SW480 (cell line): Measurements from ENCODE around the gene SLC31A1.
"Not testable (repeated sequence)": the region's sequence is repeated elsewhere in the genome, so short reads cannot be mapped to it uniquely, and the experiment has no call there.

Experiments used
- DNase-seq: peaks from one replicate; pipeline ENCODE4 v3.0.0-alpha.2; 2016; ENCODE audit warnings: low spot score

Gene SLC31A1

DNA sequence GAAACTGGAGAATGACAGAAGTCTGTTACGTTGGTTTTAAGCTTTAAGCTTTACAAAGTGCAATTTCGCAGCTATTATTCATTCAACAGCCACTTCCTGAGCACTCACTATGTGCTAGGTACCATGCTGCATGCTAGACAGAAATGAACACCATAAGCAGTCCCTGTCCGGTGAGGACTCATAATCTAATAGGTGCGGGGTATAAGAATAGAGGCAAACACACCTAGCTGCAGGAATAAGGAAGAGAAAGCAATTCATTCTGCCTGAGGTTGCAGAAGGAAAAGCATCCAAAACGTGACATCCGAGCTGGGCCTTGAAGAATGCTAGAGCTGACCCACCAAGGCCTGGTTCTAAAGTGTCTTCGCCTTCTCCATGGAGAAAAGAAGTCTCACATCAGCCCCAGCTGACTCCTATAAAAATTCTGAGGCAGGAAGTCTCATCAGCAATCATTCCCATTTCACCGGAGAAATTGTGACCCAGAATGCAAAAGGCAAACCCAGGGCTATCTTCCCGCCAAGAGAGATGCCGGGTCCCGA lies 809 bp upstream of the SLC31A1 start:
- DNase-seq = peak; percentile 9

DNA sequence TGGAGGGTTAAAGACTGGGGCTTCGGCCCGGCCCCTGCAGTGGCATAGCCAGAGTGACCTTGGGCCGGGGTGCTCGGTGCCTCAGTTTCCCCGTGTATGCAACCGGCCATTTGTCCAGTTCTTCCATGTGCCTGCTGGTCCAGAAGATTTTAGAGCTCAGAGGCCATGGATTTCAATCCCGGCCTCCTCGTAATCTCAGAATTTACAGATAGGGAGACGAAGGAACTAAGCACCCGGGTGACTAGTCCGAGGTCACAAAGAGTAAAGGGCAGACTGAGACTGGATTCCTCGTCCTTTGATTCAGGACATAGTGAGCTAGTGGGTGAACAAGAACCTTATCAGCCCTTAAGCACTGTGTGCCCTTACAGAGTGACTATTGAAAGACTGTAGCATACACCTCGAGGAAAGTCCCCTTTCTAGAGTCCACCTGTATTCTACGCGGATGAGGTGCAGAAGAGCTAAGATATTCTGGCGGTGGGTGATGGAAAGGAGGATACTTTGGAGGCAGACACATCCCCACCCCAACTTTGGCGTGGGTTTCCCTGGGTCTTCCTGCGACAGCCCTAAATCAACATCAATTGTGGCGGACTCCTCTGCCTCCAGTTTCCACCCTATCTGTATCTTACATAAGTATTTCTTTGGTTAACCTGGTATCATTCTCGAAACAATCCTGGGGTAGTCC lies 597 bp downstream of the SLC31A1 start:
- peak; percentile 26 for DNase-seq

DNA sequence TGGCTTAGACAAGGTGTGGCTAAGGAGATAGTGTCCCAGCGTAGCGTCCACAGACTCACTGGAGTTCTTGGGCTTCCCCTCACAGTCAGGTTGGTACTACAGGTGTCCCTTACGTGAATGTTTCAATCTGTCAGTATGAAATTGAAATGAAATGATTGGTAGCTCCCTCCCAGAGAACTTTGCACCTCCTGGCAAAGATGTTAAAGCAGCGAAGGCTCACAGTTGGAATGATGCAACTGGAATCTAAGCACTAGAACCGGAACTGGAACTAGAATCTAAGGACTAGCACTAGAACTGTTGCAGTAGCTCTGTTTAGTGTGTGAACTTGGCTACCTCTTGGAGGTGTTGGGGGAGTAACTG lies 1.1 kb downstream of the SLC31A1 start:
- peak; percentile 25 for DNase-seq

DNA sequence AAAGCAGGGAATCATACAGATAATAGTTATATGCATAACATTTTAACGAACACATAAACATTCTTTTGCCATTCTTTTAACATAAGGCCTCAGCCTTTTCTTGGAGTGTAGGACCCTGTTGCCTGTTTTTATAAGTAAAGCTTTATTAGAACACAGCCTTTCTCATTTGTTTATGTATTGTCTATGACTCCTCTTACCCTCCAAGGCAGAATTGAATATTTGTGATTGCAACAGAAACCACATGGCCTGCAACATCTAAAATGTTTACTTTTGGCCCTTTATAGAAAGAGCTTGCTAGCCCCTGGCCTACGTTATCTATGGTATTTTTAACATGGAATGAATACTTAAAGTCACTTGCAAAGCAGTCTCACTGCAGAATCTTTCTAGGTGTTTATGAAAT lies 2.6 kb downstream of the SLC31A1 start:
- no peak for DNase-seq

DNA sequence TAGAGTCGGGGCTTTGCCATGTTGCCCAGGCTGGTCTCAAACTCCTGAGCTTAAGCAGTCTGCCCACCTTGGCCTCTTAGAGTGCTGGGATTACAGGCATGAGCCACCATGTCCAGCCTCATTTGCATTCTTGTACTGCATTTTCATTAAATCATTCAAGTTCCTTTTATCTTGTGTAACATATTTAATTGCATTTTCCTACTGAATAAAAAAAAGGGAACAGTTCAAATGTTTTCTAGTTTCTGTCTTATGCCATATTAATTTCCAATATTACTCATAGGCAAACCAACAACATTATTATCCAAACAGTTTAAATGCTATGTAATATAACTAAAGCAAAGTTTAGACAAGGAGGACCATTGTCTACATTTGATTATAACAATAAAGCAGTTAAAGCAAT lies 6.1 kb downstream of the SLC31A1 start:
- DNase-seq = no peak

DNA sequence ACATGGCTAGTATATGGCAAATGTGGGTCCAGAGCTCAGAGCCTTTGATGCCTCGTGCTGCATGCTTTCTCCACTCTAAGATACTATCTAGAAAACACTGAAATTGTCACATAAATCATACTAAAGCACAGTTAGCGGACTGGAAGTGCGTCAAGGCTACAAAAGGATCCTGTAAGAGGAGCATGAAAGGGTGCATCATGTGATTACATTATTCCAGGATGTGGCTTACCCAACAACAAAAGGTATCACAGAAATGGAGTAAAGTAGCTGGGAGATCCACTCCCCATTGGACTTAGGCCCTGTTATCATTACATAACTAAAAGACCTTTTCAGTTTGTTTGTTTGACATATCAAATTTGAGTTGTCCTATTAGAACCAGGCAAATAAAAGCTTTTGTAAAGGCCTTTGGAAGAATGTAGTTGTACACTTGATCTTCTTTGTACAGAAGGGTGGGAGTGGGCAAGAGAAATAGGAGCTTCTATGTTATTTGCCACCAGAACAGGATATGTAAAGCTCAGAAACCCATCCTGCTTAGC lies 6.9 kb downstream of the SLC31A1 start:
- DNase-seq = peak; percentile 44

DNA sequence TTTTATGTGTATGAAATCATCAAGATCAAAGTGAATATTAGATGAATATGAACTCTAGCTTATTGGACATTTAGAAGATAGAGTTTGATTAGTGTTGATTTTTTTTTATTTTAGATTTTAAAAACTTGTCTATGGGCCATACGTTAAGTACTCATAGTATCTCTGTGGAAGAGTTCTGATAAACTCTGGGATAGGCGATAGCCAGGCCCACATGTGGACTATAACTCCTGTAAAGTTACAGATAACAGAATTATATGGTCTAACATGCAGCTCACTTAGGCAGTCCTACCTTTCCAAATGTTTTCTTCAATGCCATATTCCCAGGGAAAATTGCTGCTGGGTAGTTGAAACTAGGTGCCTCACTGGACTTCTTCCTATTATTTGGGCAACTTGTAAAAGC lies 10.4 kb downstream of the SLC31A1 start:
- no peak for DNase-seq

DNA sequence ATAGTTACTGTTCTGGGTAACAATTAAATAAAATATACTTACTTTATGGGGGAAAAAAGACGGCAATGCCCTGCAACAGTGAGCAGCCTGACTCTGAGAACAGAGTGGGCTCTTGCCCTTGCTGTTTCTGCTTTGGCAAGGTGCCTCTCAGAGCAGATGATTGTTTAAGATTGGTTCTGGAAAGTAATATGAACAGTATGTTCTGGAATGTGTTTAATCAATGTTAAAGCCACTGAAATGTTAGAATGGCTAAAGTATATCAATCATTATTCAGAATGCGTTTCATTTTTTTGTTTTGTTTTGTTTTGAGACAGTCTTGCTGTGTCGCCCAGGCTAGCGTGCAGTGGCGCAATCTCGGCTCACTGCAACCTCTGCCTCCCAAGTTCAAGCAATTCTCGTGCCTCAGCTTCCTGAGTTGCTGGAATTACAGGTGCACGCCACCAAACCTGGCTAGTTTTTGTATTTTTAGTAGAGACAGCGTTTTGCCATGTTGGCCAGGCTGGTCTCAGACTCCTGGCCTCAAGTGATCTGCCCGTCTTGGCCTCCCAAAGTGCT lies 14.4 kb downstream of the SLC31A1 start:
- DNase-seq = not testable (repeated sequence)

DNA sequence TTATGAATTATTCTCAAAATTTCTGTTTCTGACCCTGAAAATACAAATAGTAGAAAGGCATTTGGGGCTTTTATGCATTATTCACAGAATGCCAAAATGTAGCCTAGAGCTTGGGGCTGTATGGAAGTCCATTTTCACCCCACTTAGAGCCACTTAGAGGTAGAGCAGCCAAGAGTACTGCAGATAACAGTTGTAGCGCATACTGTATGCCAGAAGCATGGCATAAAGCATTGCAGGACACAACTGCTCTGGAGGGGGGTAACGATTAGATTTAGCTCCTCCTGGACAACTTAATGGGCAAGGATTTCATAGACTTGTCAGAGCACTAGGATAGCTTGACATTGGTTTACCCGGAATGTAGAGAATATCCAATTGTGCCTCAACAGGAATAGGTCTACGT lies 15.7 kb downstream of the SLC31A1 start:
- DNase-seq = no peak

DNA sequence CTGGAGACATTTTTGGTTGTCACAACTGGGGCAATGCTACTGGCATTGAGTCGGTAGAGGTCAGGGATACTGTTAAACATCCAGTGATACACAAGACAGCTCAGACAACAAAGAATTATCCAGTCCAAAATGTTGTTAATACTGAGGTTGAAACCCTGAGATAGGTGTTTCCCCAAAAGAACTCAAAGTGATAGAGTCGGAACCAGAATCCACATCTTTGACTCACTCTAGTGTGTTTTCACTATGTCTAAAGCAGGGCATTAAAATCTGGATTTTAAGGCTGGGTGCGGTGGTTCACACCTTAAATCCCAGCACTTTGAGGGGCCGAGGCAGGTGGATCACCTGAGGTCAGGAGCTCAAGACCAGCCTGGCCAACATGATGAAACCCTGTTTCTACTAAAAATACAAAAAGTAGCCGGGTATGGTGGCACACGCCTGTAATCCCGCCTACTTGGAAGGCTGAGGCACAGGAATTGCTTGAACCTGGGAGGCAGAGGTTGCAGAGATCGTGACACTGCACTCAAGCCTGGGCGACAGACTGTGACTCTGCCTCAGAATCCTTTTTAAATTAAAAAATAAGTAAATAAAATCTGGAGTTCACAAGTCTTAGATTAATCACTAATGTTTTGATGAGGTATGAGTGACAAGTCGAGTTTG lies 17.0 kb downstream of the SLC31A1 start:
- no peak for DNase-seq

DNA sequence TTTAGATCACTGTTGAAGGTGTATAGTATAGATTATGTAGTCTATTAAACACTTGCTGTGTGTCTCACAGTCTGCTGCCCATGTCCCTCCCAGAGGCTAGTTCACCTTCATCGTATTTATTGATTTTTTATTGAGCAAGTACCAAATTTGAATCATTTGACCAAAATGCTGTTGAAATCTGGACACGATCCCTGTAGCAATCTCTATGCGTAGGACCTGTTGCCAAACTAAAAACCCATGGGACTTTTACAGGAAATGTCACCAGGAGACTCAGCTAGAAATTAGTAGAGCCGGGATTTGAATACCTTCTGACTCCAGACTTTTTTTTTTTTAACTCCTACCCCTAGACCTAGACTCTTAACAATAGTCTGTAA lies 17.5 kb downstream of the SLC31A1 start:
- DNase-seq = no peak

DNA sequence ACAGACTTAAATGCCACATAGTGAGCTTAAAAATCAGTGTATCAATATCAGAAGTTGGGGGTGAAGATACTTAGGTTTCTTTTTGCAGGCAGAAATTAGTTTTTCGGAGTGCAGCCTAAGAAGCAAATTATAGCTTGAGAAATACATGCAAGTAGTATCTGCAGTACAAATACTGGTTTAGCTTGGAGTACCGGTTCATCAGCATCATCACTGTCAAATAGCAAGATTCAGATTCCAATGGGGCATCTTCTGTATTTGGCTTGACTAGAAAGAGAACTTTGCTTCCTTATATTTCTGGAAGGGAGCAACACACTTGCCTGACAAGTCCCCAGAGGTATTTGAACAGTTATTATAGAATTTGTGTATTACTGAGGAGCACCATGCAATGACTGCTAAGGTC lies 19.8 kb downstream of the SLC31A1 start:
- DNase-seq = no peak

DNA sequence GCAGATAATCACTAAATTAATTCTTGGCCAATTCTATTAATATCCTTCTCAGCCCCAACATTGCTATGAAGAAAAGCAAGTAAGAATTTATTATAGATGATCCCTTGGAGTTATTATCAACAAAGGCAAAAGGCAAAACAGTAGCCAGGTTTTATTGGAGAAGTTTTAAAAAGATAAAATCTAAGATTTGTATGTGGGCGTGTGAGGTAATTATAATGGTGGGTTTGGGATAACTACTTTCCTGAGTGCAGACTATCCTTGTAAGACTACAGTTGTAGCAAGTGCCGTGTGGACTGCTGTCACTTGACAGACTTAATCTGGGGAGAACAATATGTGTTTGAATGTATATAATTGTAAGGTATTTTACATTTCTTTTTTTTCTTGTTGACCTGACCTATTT lies 23.2 kb downstream of the SLC31A1 start:
- DNase-seq = no peak

DNA sequence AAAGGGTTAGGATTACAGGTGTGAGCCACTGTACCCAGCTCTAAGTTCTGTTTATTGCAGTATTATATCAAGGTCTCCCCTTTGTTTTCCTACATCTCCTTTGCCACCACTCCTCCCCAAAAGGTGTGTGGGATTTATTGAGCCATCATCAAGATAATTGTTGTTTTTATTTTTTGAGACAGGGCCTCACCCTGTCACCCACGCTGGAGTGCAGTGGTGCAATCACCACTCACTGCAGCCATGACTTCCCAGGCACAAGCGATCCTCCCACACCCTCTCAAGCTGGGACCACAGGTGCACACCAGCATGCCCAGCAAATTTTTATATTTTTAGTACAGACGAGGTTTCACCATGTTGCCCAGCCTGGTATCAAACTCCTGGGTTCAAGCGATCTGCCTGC lies 24.6 kb downstream of the SLC31A1 start:
- DNase-seq = no peak

DNA sequence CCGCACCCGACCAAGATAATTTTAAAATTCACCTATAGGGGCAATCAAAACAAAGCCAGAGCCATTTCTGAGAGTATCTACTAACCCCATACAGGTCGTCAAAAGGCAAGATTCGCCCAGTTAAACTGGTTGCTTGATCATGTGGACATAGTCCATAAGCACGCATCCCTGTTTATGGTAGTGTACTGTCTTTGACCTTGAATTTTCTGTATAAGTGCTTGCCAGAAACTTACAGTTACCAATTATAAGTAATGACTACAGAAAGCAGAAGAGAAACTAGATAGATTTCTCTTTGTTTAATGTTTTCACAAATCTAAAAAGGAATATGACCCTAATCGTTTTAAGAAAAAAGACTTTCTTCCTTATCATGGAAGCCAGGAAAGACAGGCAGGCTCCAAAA lies 25.6 kb downstream of the SLC31A1 start:
- DNase-seq = no peak

DNA sequence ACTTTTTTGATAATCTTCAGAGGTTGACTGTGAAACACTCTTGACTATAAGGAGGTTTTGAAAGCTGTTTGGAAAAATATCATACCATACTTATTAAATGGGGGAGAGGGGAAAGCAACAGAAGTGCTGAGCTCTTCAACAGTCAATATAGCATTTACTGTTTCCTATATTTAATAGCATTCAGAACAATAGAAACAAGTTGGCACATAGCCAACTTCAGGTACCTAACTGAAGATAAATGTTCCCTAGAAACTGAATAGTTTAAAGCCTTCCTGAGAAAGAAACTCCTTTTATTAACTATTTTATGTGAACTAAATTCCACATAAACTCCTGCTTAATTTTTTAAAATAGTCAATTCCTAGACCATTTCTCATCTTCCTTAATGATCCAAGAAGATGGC lies 26.3 kb downstream of the SLC31A1 start:
- DNase-seq = no peak

DNA sequence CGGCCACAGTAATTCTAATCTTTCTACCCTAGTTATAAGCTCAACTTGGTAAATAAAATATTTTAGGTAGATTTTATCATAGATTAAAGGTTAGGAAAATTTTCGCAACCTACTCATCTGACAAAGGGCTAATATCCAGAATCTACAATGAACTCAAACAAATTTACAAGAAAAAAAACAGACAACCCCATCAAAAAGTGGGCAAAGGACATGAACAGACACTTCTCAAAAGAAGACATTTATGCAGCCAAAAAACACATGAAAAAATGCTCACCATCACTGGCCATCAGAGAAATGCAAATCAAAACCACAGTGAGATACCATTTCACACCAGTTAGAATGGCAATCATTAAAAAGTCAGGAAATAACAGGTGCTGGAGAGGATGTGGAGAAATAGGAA lies 28.3 kb downstream of the SLC31A1 start:
- DNase-seq = not testable (repeated sequence)

DNA sequence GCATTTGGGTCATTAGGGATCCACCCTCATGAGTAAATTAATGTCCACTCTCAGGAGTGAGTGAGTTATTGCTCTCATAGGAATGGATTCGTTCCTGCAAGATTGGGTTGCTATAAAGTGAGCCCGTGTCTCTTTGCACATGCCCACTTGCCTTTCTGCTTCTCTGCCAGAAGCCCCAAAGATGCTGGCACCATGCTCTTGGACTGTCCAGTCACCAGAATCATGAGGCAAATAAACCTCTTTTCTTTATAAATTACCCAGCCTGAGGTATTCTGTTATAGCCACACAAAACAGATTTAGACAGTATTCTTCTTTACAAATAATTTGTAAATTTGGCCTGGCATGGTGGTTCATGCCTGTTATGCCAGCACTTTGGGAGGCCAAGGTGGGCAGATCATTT lies 29.5 kb downstream of the SLC31A1 start:
- DNase-seq = no peak

DNA sequence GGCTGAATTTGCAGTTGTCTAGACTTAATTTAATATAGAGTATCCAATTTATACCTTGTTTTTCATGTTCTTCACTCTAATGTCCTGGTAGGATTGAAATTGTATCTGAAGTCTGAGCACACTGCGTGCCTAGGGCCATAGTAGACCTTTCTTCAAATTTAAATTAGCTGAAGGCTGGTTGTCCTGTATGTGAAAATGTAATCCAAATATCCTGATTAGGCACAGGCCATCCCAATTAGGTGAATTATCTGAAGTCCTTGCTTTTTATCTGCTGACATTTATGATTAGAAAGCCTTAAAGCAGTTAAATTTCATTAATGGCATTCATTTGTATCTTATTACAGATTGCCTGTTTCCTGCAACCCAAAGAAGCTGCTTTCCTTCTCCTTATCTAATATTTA lies 33.6 kb downstream of the SLC31A1 start:
- no peak for DNase-seq

DNA sequence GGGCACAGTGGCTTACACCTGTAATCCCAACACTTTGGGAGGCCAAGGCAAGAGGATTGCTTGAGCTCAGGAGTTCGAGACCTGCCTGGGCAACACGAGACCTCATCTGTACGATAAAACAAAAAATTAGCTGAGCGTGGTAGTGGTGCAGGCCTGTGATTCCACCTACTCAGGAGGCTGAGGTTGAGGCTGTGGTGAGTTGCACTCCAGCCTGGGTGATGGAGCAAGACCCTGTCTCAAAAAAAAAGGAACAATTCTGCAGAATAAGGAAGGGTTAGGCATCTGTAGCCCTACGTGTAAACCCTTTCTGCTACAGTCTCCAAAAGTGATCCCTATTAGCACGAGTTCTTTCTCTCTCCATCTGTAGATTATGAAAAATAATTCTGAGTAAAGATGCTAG lies 34.1 kb downstream of the SLC31A1 start:
- DNase-seq = no peak

DNA sequence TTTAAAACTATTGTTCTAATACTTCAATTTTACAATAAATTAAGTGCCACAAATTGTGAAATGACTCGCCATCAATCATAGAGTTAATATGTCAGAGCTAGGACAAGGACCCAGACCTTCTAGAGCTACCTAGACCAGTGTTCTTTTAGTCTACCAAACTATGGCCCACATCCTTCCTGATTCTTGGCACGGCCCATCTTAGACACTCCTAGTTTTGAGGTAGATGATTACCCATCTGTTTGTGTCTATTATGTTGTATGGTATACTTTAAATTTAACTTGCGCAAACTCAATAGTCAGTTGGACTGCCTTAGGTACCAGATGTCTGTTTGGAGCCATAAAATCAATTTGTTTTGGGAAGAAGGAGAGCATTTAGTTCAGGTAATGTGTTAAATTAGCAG lies 36.5 kb downstream of the SLC31A1 start:
- DNase-seq = no peak

DNA sequence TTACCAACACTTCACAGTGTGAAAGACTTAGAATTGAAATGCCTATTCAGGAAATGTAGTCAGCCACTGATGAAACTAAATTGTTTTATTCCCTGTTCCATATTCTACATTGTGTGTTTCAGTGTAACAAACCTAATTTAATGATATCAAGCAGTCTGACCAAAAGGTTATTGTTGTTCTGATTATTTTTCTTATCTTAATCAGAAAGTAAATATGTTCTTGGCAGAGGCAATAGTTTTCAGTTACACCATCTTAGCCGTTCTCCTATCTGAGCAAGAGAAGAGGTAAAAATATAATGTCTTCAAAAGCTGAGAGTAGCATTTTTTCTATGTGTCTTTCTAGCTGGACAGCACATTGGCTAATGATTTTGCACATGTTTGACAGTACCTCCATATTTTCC lies 36.9 kb downstream of the SLC31A1 start:
- DNase-seq = no peak

DNA sequence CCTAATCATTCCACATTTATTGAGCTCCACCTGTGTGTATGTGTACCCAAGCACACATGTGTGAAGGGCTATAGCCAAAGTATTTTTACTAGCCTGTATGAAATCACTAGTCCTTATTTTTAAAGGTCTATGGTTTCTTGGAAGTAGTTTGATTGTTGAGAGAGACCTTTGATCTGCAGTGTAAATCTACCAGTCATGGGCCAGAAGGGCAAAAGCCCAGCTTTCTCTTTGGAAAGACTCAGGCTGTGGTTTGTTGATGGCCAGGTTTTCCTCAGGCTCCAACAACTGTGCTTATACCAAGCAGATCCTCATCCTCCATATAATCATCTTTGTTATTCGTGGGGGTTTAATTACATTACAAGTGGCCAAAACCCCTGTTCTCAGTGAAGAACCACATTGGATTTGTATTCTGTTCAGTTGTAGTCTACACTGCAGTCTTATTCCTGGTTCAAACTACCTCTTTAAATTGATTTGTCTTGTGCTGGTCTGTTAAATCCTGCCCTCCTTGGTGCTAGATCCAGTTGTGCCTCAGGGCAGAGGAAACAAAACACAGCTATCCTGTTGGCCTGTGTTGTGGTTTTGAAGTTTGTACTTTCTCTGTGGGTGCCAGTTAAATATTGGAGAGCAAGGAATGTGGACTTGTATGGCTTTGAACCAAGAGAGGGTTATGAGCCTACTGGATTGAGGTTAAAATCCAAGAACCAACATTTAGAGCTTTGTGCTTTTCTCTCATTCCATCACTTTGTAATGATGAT lies 40.8 kb downstream of the SLC31A1 start:
- no peak for DNase-seq
